Right lobe of liver (tissue), 4 donors: ENCODE data around the gene FBXL14.

ENCODE experiments used
- POLR2A ChIP-seq: fragments of 450-650 bp; IDR thresholded peaks from one replicate; pipeline ENCODE4 v1.6.1; 2017; ENCODE audit warnings: antibody characterized with exemption, mild to moderate bottlenecking
- TF ChIP-seq, protein P1 (sequence below), 4 donors: fragments of 200-600 bp in 3 of 4; fragments of 450-650 bp in 1 of 4; IDR thresholded peaks; one replicate each; pipeline versions ENCODE4 v1.5.1 to v1.8.0; 2016 to 2022; ENCODE audit warnings: antibody characterized with exemption in 4 of 4, mild to moderate bottlenecking in 2 of 4
- donor health status: DM: no; HTN: no; CAD: no.
- donor health status: DM: no; HTN: no; CAD: no.
- donor health status: DM: no; HTN: yes; CAD: no.

DNA sequence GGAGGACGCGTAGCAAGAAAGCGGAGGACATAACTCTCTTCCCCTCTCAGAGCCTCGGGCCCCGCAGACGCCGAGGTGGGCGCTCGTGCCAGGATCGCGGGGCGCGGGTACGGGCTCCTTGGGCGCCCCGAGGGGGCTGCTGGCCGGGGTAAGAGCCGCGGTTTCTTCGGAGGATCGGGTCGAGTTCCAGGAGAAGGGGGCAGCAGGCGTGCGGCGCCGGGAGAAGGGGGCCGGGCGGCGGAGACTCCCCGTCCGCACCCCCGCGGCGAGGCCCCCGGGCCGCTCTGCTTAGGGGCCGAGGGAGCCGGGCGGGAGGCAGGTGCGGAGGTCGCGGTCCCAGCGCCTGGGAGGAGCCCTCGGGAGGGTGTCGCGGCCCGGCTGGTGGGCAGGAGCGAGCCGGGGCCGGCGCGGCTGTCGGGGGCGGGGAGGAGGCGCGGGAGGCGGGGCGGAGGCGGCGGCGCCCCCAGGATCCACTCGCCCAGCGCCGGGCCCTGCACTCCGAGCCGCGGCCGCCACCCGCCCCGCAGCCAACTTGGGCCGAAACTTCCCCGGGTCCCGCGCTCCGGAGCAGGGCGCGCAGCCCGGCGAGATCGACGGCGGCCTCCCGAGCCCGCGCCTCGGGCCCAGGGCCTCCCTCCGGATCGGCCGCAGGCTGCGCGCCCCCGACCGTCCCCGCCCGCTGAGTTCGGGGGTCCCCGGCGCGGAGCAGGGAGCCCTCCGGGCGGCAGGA lies 64.4 kb downstream of the FBXL14 start:
- TF ChIP-seq, protein P1, sequence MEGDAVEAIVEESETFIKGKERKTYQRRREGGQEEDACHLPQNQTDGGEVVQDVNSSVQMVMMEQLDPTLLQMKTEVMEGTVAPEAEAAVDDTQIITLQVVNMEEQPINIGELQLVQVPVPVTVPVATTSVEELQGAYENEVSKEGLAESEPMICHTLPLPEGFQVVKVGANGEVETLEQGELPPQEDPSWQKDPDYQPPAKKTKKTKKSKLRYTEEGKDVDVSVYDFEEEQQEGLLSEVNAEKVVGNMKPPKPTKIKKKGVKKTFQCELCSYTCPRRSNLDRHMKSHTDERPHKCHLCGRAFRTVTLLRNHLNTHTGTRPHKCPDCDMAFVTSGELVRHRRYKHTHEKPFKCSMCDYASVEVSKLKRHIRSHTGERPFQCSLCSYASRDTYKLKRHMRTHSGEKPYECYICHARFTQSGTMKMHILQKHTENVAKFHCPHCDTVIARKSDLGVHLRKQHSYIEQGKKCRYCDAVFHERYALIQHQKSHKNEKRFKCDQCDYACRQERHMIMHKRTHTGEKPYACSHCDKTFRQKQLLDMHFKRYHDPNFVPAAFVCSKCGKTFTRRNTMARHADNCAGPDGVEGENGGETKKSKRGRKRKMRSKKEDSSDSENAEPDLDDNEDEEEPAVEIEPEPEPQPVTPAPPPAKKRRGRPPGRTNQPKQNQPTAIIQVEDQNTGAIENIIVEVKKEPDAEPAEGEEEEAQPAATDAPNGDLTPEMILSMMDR (IDR thresholded peaks at IDR 0.05): no peak
- TF ChIP-seq POLR2A: no peak
